CD4-positive, alpha-beta T cell (primary cell): ENCODE results near the gene TMPRSS7. TPM values are rescaled to one million over a fixed set of nuclear protein-coding genes. Genes with fewer than 3 reads are reported as not detected.

Experiments used
- microRNA-seq: library from miRNA; unstranded; fragments of <30 nt; microRNA quantifications from one replicate; pipeline ENCODE4 v1.2.0, GENCODE V29; 2021; ENCODE audit warnings: borderline microRNAs expressed, borderline replicate concordance
- total RNA-seq, 174 experiments: library from RNA in 2 of 174; stranded (reverse) in 2 of 174; gene quantifications; one replicate each; pipeline ENCODE4 v1.2.3 and lab custom pipeline; 2021 to 2026

Gene TMPRSS7
- total RNA-seq, 2 experiments from 2014 or later = 0.14 TPM; not detected in 1

Small RNA genes lying within 50 kb of the gene (microRNA-seq; reads per million reads assigned to microRNA genes)
- gene MIR567 = not detected

Other genes starting within 250 kb of the TMPRSS7 start
- 1 to 10 TPM; 5.8 to 6.0 TPM for gene PHLDB2, start 175.5 kb upstream of the TMPRSS7 start, total RNA-seq
- gene ABHD10, start 55.7 kb upstream of the TMPRSS7 start, total RNA-seq = 10 to 100 TPM; 28.2 to 32.5 TPM
- under 1 TPM in 1 of 2 experiments, not detected in 1; 0.28 TPM for gene TAGLN3, start 35.8 kb upstream of the TMPRSS7 start, total RNA-seq
- gene C3orf52, start 51.7 kb downstream of the TMPRSS7 start, total RNA-seq = 1 to 10 TPM; 1.6 to 2.7 TPM
- gene GCSAM, start 98.5 kb downstream of the TMPRSS7 start, total RNA-seq = 1 to 10 TPM; 6.5 to 6.8 TPM